GM19397 (cell line): Measurements from ENCODE around the gene PXMP4.
"Not testable (repeated sequence)": the region's sequence is repeated elsewhere in the genome, so short reads cannot be mapped to it uniquely, and the experiment has no call there.

ENCODE experiments used
- ATAC-seq: cut with Tn5 transposase; IDR thresholded peaks from one replicate; pipeline ENCODE4 v1.9.1; 2021; ENCODE audit warnings: mild to moderate bottlenecking, moderate library complexity; ENCODE audit not compliant: unreplicated experiment

PXMP4 gene, protein sequence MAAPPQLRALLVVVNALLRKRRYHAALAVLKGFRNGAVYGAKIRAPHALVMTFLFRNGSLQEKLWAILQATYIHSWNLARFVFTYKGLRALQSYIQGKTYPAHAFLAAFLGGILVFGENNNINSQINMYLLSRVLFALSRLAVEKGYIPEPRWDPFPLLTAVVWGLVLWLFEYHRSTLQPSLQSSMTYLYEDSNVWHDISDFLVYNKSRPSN

GRCh38 chr20:33719989-33720709 lies at the start of gene PXMP4:
Gene PXMP4 (minus strand): TSS chr20:33720310. CDS start chr20:33720207, 103 bp downstream.
- ATAC-seq, result peak; percentile 94

- ATAC-seq, result no peak
Measured at GRCh38 chr20:33769043-33769442, 48.9 kb upstream of the PXMP4 start.

- no peak for ATAC-seq
Measured at GRCh38 chr20:33767777-33768138, 47.6 kb upstream of the PXMP4 start.

GRCh38 chr20:33766686-33767085 lies 46.6 kb upstream of the PXMP4 start:
- ATAC-seq, result no peak

GRCh38 chr20:33765592-33765991 lies 45.5 kb upstream of the PXMP4 start:
- no peak for ATAC-seq

GRCh38 chr20:33765099-33765498 lies 45.0 kb upstream of the PXMP4 start:
- no peak for ATAC-seq

DNA sequence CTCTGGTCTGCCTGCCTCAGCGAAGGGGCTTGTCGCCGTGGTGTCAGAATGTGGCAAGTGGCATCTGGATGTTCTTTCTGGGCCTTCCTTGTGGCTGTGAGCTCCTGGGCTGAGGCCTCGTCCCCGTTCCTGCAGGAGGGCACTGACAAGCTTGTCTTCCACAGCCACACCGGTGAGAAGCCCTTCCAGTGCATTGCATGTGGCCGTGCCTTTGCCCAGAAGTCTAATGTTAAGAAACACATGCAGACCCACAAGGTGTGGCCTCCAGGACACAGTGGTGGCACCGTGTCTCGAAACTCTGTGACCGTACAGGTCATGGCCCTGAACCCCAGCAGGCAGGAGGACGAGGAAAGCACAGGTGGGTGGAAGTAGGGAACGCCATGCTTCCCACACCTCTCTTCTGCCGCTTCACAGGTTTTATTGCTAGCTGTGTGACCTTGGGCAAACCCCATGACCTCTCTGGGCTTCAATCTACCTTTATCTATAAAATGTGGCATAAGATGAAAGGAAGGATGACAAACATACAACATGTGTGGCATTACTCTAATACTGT lies 41.7 kb upstream of the PXMP4 start:
- no peak for ATAC-seq

- ATAC-seq, result no peak
Measured at GRCh38 chr20:33757458-33757857, 37.3 kb upstream of the PXMP4 start.

DNA sequence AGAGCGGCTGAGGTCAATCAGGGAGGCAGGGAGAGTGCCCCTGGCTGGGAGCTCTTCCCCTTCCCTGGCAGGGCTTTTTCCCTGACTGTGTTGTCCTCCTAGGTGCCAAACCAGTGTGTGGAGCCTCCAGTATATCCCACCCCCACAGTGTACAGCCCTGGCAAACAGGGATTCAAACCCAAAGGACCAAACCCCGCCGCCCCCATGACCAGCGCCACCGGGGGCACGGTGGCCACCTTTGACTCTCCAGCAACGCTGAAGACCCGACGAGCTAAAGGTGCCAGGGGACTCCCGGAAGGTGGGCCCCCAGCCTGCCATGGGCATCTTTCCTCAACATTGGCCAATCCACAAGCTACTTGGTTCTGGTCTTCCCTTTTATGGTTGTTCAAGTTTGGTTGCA lies 36.9 kb upstream of the PXMP4 start:
- no peak for ATAC-seq

DNA sequence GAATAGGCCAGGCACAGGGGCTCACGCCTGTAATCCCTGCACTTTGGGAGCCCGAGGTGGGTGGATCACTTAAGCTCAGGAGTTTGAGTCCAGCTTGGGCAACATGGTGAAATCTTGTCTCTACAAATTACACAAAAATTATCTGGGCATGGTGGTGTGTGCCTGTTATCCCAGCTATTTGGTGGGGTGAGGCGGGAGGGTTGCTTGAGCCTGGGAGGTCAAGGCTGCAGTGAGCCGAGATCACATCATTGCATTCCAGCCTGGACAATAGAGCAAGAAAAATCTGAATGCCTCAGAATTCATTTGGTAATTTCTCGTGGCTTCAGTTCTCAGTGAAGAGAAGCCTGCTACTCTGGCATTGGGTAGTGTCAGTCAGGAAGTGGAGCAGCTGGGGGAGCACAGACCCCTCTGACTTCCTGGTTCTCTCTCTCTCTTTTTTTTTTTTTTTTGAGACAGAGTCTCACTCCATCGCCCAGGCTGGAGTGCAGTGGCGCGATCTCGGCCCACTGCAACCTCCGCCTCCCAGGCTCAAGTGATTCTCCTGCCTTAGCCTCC lies 35.9 kb upstream of the PXMP4 start:
- not testable (repeated sequence) for ATAC-seq

- no peak for ATAC-seq
Measured at GRCh38 chr20:33753763-33754162, 33.7 kb upstream of the PXMP4 start.

DNA sequence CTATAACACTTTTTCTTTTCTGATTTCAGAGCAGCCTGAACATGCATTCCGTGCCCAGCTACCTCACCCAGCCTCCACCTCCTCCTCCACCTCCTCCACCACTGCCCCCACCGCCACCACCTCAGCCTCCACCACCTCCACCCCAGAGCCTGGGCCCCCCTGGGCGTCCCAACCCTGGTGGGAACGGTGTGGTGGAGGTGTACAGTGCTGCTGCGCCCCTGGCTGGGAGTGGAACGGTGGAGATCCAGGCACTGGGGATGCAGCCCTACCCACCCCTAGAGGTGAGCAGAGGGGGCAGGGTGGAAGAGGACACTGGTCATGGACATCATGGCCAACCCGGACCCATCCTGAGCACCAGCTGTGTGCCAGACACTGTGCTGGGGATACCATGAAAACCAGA lies 33.0 kb upstream of the PXMP4 start:
- no peak for ATAC-seq

- ATAC-seq, result no peak
Measured at GRCh38 chr20:33751775-33752174, 31.7 kb upstream of the PXMP4 start.

DNA sequence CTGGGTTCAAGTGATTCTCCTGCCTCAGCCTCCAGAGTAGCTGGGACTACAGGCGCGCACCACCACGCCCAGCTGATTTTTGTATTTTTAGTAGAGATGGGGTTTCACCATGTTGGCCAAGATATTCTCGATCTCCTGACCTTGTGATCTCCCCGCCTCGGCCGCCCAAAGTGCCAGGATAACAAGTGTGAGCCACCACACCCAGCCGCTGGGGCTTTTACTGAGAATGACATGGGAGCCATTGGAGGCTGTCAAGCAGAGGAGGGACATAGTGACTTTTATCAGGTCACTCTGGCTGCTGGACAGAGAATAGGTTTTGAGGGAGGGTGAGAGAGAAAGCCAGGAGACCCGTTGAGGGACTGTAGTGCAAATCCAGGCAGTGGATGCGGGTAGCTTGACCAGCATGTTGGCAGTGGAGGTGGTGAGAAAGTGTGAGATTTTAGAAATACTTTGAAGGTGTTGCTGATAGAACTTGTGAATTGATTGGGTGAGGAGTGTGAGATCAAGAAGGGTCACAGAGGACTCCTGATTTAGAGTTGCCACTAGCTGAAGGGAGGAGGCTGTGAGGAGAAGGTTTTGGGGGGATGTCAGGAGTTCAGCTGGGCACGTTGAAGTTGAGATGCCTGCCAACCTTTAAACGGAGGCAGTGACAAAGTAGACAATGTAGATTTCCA lies 26.4 kb upstream of the PXMP4 start:
- no peak for ATAC-seq

DNA sequence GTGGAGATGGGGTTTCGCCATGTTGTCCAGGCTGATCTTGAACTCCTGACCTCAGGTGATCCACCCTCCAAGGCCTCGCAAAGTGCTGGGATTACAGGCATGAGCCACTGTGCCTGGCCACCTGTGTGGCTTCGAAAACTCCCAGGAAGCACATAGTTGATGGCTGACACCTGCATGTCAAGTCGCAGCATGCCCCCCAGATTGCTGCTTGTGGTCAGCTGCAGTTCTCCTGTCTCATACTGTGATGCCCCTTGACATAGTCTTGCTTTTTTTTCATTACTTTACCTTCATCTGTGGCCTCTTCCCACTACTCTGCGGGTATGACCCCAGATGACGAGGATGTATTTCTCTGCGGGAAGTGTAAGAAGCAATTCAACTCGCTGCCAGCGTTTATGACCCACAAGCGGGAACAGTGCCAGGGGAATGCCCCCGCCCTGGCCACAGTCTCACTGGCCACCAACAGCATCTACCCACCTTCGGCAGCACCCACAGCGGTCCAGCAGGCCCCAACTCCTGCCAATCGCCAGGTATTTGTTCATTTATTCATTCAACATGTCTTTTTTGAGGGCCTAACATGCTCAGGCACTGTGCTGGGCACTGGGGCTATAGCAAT lies 24.8 kb upstream of the PXMP4 start:
- no peak for ATAC-seq

GRCh38 chr20:33744181-33744580 lies 24.1 kb upstream of the PXMP4 start:
- no peak for ATAC-seq

DNA sequence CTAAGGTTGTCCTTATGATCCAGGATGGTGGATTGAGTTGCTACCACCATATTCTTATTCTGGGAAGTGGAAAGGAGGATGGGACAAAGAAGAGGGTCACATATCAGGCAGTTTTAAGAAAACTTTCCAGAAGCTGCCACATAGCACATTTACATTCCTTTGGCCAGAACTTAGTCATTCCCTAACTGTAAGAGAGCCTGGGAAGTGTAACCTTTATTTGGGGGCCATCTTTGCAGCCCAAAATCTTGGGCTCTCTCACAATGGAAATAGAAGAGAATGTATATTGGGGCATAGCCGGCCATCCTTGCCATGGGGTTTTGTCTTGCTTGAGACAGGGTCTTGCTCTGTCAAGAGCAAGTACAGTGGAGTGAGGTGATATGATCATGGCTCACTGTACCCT lies 20.1 kb upstream of the PXMP4 start:
- ATAC-seq, result no peak

- no peak for ATAC-seq
Measured at GRCh38 chr20:33739493-33739892, 19.4 kb upstream of the PXMP4 start.

DNA sequence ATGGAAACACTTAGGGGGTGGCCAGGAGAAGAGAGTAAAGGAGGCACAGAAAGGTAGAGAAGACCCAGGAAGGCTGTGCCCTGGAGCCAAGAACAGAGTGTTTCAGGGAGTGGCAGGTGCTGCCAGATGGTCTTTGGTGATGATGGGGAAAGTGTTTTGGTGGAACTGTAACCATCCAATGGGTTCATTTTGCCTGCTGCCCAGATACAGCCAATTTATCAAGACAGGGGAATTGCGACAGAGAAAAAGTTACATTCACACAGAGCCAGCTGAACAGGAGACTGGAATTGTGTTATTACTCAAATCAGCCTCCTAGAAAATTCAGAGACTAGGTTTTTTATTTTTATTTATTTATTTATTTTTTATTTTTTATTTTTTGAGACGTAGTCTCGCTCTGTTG lies 16.9 kb upstream of the PXMP4 start:
- no peak for ATAC-seq

- ATAC-seq, result no peak
Measured at GRCh38 chr20:33733654-33734576, 13.8 kb upstream of the PXMP4 start.
